GM23338 (cell line): ENCODE measurements around the gene DHFR. TPM values are rescaled to one million over a fixed set of nuclear protein-coding genes. Genes with fewer than 3 reads are reported as not detected.
A peak's percentile ranks its signal among the peaks of the same experiment; 100 is the strongest.

Experiments used
- ATAC-seq: fragments of 200-7000 bp; cut with Tn5 transposase; 3 replicates; pipeline ENCODE4 v1.9.1; 2020
- DNase-seq: peaks from one replicate; pipeline ENCODE4 v3.0.0-alpha.2; 2015; ENCODE audit warnings: low spot score
- H2AFZ ChIP-seq: fragments of 200-600 bp; sonication (generic); 2 replicates; pipeline ENCODE4 v1.8.0; 2016; ENCODE audit warnings: antibody characterized with exemption, mild to moderate bottlenecking, moderate library complexity
- H3F3A ChIP-seq: fragments of 200-600 bp; sonication (generic); replicated peaks from 2 replicates; pipeline ENCODE4 v1.8.0; 2017; ENCODE audit warnings: antibody characterized with exemption, mixed run types, low read depth
- H3K27ac ChIP-seq: fragments of 200-600 bp; sonication (generic); 2 replicates; pipeline ENCODE4 v1.6.1; 2016; ENCODE audit warnings: low read depth
- H3K27me3 ChIP-seq: fragments of 200-600 bp; sonication (generic); 2 replicates; pipeline ENCODE4 v1.8.0; 2016; ENCODE audit warnings: mild to moderate bottlenecking, mixed run types, moderate library complexity; ENCODE audit not compliant: insufficient read depth
- H3K36me3 ChIP-seq: fragments of 200-600 bp; sonication (generic); 2 replicates; pipeline ENCODE4 v1.8.0; 2016; ENCODE audit warnings: mild to moderate bottlenecking; ENCODE audit not compliant: insufficient read depth
- H3K4me1 ChIP-seq: fragments of 200-600 bp; sonication (generic); 2 replicates; pipeline ENCODE4 v1.8.0; 2016; ENCODE audit warnings: mild to moderate bottlenecking, moderate library complexity; ENCODE audit not compliant: insufficient read depth
- H3K4me2 ChIP-seq: fragments of 200-600 bp; sonication (generic); 2 replicates; pipeline ENCODE4 v1.7.1; 2017; ENCODE audit warnings: mixed run types
- H3K4me3 ChIP-seq: fragments of 200-600 bp; sonication (generic); 2 replicates; pipeline ENCODE4 v1.6.1; 2016; ENCODE audit warnings: mixed run types
- H3K79me2 ChIP-seq: fragments of 200-600 bp; sonication (generic); replicated peaks from 2 replicates; pipeline ENCODE4 v1.8.0; 2017; ENCODE audit warnings: mild to moderate bottlenecking; ENCODE audit not compliant: insufficient read depth
- H3K9me2 ChIP-seq: fragments of 200-600 bp; sonication (generic); 2 replicates; pipeline ENCODE4 v1.8.0; 2017; ENCODE audit not compliant: insufficient read depth
- H4K20me1 ChIP-seq: fragments of 200-600 bp; sonication (generic); replicated peaks from 2 replicates; pipeline ENCODE4 v1.8.0; 2017; ENCODE audit warnings: mild to moderate bottlenecking; ENCODE audit not compliant: insufficient read depth
- H3K27ac Mint-ChIP-seq: 2 replicates; pipeline ENCODE4 v1.8.0; 2020; ENCODE audit warnings: inconsistent platforms, mild to moderate bottlenecking, moderate library complexity, mixed read lengths
- H3K27me3 Mint-ChIP-seq: 3 replicates; pipeline ENCODE4 v1.8.0; 2022; ENCODE audit warnings: low read depth, mild to moderate bottlenecking, moderate library complexity, mixed read lengths, inconsistent platforms; ENCODE audit not compliant: insufficient read depth, poor library complexity
- H3K36me3 Mint-ChIP-seq: 3 replicates; pipeline ENCODE4 v1.8.0; 2021; ENCODE audit warnings: low read depth, mild to moderate bottlenecking, inconsistent platforms, moderate library complexity, mixed read lengths
- H3K4me1 Mint-ChIP-seq: 3 replicates; pipeline ENCODE4 v1.8.0; 2020; ENCODE audit warnings: mild to moderate bottlenecking, inconsistent platforms, mixed read lengths
- H3K4me3 Mint-ChIP-seq: 3 replicates; pipeline ENCODE4 v1.8.0; 2021; ENCODE audit warnings: moderate library complexity, mild to moderate bottlenecking, inconsistent platforms, mixed read lengths
- H3K9me3 Mint-ChIP-seq: 3 replicates; pipeline ENCODE4 v1.8.0; 2020; ENCODE audit warnings: moderate library complexity, mild to moderate bottlenecking, inconsistent platforms, mixed read lengths
- CTCF ChIP-seq, 2 experiments: fragments of 200-600 bp in 1 of 2; sonication (generic) in 1 of 2; conservative IDR thresholded peaks; 2 replicates each; pipeline versions ENCODE4 v1.5.1 to v1.6.1; 2016 to 2017; ENCODE audit warnings: antibody characterized with exemption in 2 of 2, low read depth in 2 of 2, mild to moderate bottlenecking in 2 of 2, moderate library complexity in 1 of 2
- EZH2 ChIP-seq: fragments of 200-600 bp; sonication (generic); IDR thresholded peaks from one replicate; pipeline ENCODE4 v1.8.0; 2017; ENCODE audit warnings: antibody characterized with exemption, mild to moderate bottlenecking, low read depth; ENCODE audit not compliant: unreplicated experiment
- EZH2phosphoT487 ChIP-seq: fragments of 200-600 bp; sonication (generic); IDR thresholded peaks from one replicate; pipeline ENCODE4 v1.8.1; 2018; ENCODE audit warnings: antibody characterized with exemption; ENCODE audit not compliant: unreplicated experiment
- NANOG ChIP-seq: IDR thresholded peaks from 2 replicates; pipeline ENCODE4 v1.6.1; 2016; ENCODE audit warnings: antibody characterized with exemption, borderline replicate concordance
- POLR2AphosphoS5 ChIP-seq: IDR thresholded peaks from 2 replicates; pipeline ENCODE4 v1.6.1; 2016; ENCODE audit warnings: antibody characterized with exemption, low read depth
- ZNF462 ChIP-seq: fragments of 250-450 bp; sonication (Bioruptor Pico); IDR thresholded peaks from 2 replicates; pipeline ENCODE4 v1.5.0; 2020; ENCODE audit warnings: mild to moderate bottlenecking, moderate library complexity
- polyA plus RNA-seq: library from polyadenylated mRNA; unstranded; fragments of >200 nt; fragmentation: Nextera tagmentation; extraction: Ambion mirVana; gene quantifications from 2 replicates; pipeline ENCODE4 v1.2.1, GENCODE V29; 2016
- total RNA-seq: library from RNA; depleted of rRNA; stranded (reverse); fragments of >200 nt; shearing (Covaris generic); gene quantifications from 2 replicates; pipeline ENCODE4 v1.2.3, GENCODE V29; 2014

The DHFR gene
- total and polyA plus RNA-seq, 2 experiments from 2014 or later = 56.2 to 95.6 TPM

GRCh38 chr5:80688648-80689420 is 34.1 kb upstream of the DHFR start (continued):
- TF ChIP-seq ZNF462 (CRISPR knock-in tag) (no peak), EZH2 (no peak), EZH2phosphoT487 (no peak), CTCF (conservative IDR thresholded peaks at IDR 0.05; ENCODE audit: low read depth in 2 of 2) (no peak), NANOG (no peak), POLR2AphosphoS5 (no peak)

- Histone ChIP-seq H2AFZ (no peak overlapping the region), H3K79me2 (0 out of 2 replicates have a peak, but pooled peaks cover 3% of the 10 kb centered on the region), H3K4me3 (no peak overlapping the region), H4K20me1 (no peaks in the 10 kb centered on the region), H3K27ac (no peak overlapping the region), H3K36me3 (no peaks in the 10 kb centered on the region), H3K4me1 (peaks cover 6% of the 10 kb centered on the region), H3F3A (no peaks in the 10 kb centered on the region), H3K9me2 (no peaks in the 10 kb centered on the region), H3K27me3 (no peaks in the 10 kb centered on the region), H3K4me2 (no peak overlapping the region)
- Mint-ChIP-seq H3K36me3 (peaks cover 24% of the 10 kb centered on the region), H3K9me3 (no peaks in the 10 kb centered on the region), H3K27me3 (no peaks in the 10 kb centered on the region), H3K27ac (no peak overlapping the region), H3K4me1 (peaks cover 8% of the 10 kb centered on the region), H3K4me3 (no peak overlapping the region)
- DNase-seq (peak; percentile 45), ATAC-seq (no peak)
- TF ChIP-seq CTCF (conservative IDR thresholded peaks at IDR 0.05; ENCODE audit: low read depth in 2 of 2) (peak in 1 of 2 experiments; percentile 60; a peak in 3 of 4 replicates), NANOG (no peak)
These were observed 32.0 kb upstream of the DHFR start for GRCh38 chr5:80686757-80687156.
